OCI-LY1 (cell line): Measurements from ENCODE around the gene COLGALT1.

ENCODE experiments used
- H2AFZ ChIP-seq: fragments of 200-600 bp; sonication (generic), shearing (Covaris generic); 2 replicates; pipeline ENCODE4 v1.6.0; 2014; ENCODE audit warnings: antibody characterized with exemption, mild to moderate bottlenecking, low read length
- H3F3A ChIP-seq: fragments of 200-600 bp; sonication (generic), shearing (Covaris generic); 2 replicates; pipeline ENCODE4 v1.6.0; 2014; ENCODE audit warnings: mild to moderate bottlenecking, antibody characterized with exemption, low read length, moderate library complexity; ENCODE audit not compliant: insufficient read depth
- H3K27ac ChIP-seq: fragments of 200-600 bp; sonication (generic); 2 replicates; pipeline ENCODE4 v1.5.1; 2014; ENCODE audit warnings: low read length, mixed run types, mild to moderate bottlenecking, low read depth; ENCODE audit not compliant: poor library complexity, severe bottlenecking
- H3K27me3 ChIP-seq: fragments of 200-600 bp; sonication (generic); 2 replicates; pipeline ENCODE4 v1.6.0; 2014; ENCODE audit warnings: antibody characterized with exemption, mild to moderate bottlenecking, low read length, moderate library complexity; ENCODE audit not compliant: insufficient read depth
- H3K36me3 ChIP-seq: fragments of 200-600 bp; sonication (generic); 2 replicates; pipeline ENCODE4 v1.6.1; 2014; ENCODE audit warnings: mild to moderate bottlenecking, antibody characterized with exemption, low read length, moderate library complexity, mixed read lengths; ENCODE audit not compliant: insufficient read depth
- H3K4me1 ChIP-seq: fragments of 200-600 bp; sonication (generic); 2 replicates; pipeline ENCODE4 v1.5.1; 2014; ENCODE audit warnings: mild to moderate bottlenecking, low read length, moderate library complexity; ENCODE audit not compliant: insufficient read depth, severe bottlenecking
- H3K4me2 ChIP-seq: fragments of 200-600 bp; sonication (generic), shearing (Covaris generic); 2 replicates; pipeline ENCODE4 v1.6.1; 2014; ENCODE audit warnings: low read length
- H3K4me3 ChIP-seq: fragments of 200-600 bp; sonication (generic); 2 replicates; pipeline ENCODE4 v1.5.1; 2014; ENCODE audit warnings: low read length, low read depth, mild to moderate bottlenecking, mixed read lengths; ENCODE audit not compliant: poor library complexity, severe bottlenecking
- H3K79me2 ChIP-seq: fragments of 200-600 bp; shearing (Covaris generic); 2 replicates; pipeline ENCODE4 v1.6.1; 2016; ENCODE audit warnings: mixed run types, low read length, mixed read lengths; ENCODE audit not compliant: insufficient read depth
- H3K9ac ChIP-seq: fragments of 200-600 bp; sonication (generic), shearing (Covaris generic); 2 replicates; pipeline ENCODE4 v1.6.1; 2014; ENCODE audit warnings: mild to moderate bottlenecking, low read length, mixed read lengths
- H3K9me2 ChIP-seq: fragments of 200-600 bp; sonication (generic), shearing (Covaris generic); 2 replicates; pipeline ENCODE4 v1.6.1; 2014; ENCODE audit warnings: low read depth, mild to moderate bottlenecking, low read length, mixed read lengths
- H3K9me3 ChIP-seq: fragments of 200-600 bp; shearing (Covaris generic); 2 replicates; pipeline ENCODE4 v1.6.1; 2014; ENCODE audit warnings: low read length, mixed read lengths
- H4K20me1 ChIP-seq: fragments of 200-600 bp; sonication (generic), shearing (Covaris generic); 2 replicates; pipeline ENCODE4 v1.6.0; 2016; ENCODE audit warnings: mild to moderate bottlenecking, low read length; ENCODE audit not compliant: insufficient read depth
- CTCF ChIP-seq: fragments of 200-600 bp; sonication (generic), shearing (Covaris generic); IDR thresholded peaks from 2 replicates; pipeline ENCODE4 v1.5.1; 2017; ENCODE audit warnings: mild to moderate bottlenecking, antibody characterized with exemption, low read length, moderate library complexity, mixed read lengths
- EZH2 ChIP-seq: fragments of 200-600 bp; sonication (generic), shearing (Covaris generic); IDR thresholded peaks from 2 replicates; pipeline ENCODE4 v1.8.0; 2017; ENCODE audit warnings: borderline replicate concordance, mixed run types, mild to moderate bottlenecking, antibody characterized with exemption, low read length, moderate library complexity, mixed read lengths

The COLGALT1 gene

GRCh38 chr19:17542793-17543582, 12.5 kb upstream of the COLGALT1 start:
- H3F3A ChIP-seq = no peaks in the 10 kb centered on the region
- no peaks in the 10 kb centered on the region for H3K36me3 ChIP-seq
- TF ChIP-seq CTCF (no peak), EZH2 (no peak)
- no peak overlapping the region for H2AFZ ChIP-seq
- peaks cover 9% of the 10 kb centered on the region for H3K4me1 ChIP-seq
- no peaks in the 10 kb centered on the region for H3K9me2 ChIP-seq
- no peak overlapping the region for H3K4me3 ChIP-seq
- no peak overlapping the region for H3K27ac ChIP-seq
- no peaks in the 10 kb centered on the region for H4K20me1 ChIP-seq
- no peaks in the 10 kb centered on the region for H3K79me2 ChIP-seq
- H3K27me3 ChIP-seq = no peaks in the 10 kb centered on the region
- H3K4me2 ChIP-seq = no peak overlapping the region
- H3K9ac ChIP-seq = no peak overlapping the region
- H3K9me3 ChIP-seq = no peaks in the 10 kb centered on the region

- Histone ChIP-seq H3K9me2 (no peaks in the 10 kb centered on the region), H3K27me3 (no peaks in the 10 kb centered on the region), H3K36me3 (no peaks in the 10 kb centered on the region), H3F3A (no peaks in the 10 kb centered on the region), H3K4me2 (no peak overlapping the region), H3K9me3 (no peaks in the 10 kb centered on the region), H3K4me1 (peaks cover 6% of the 10 kb centered on the region), H2AFZ (no peak overlapping the region), H3K4me3 (no peak overlapping the region), H3K79me2 (no peaks in the 10 kb centered on the region), H3K27ac (no peak overlapping the region), H3K9ac (no peak overlapping the region), H4K20me1 (no peaks in the 10 kb centered on the region)
- TF ChIP-seq CTCF (no peak), EZH2 (no peak)
Observed at GRCh38 chr19:17543986-17544385, 11.5 kb upstream of the COLGALT1 start.

GRCh38 chr19:17544418-17544817, 11.0 kb upstream of the COLGALT1 start:
- TF ChIP-seq EZH2 (no peak), CTCF (no peak)
- H3K9me3 ChIP-seq = no peaks in the 10 kb centered on the region
- peaks cover 1% of the 10 kb centered on the region for H3K4me1 ChIP-seq
- no peak overlapping the region for H3K4me3 ChIP-seq
- no peaks in the 10 kb centered on the region for H3K36me3 ChIP-seq
- H3K9ac ChIP-seq = no peak overlapping the region
- H3K27me3 ChIP-seq = no peaks in the 10 kb centered on the region
- no peak overlapping the region for H3K27ac ChIP-seq
- no peaks in the 10 kb centered on the region for H4K20me1 ChIP-seq
- H3K4me2 ChIP-seq = no peak overlapping the region
- no peak overlapping the region for H2AFZ ChIP-seq
- no peaks in the 10 kb centered on the region for H3F3A ChIP-seq
- H3K9me2 ChIP-seq = no peaks in the 10 kb centered on the region
- H3K79me2 ChIP-seq = no peaks in the 10 kb centered on the region
